ENCODE results near the gene CLCN7. TPM values are rescaled to one million over a fixed set of nuclear protein-coding genes. Genes with fewer than 3 reads are reported as not detected.

CLCN7 gene
- polyA plus RNA-seq, 3 donors = 37.4 to 249 (median 56.5) TPM

DNA sequence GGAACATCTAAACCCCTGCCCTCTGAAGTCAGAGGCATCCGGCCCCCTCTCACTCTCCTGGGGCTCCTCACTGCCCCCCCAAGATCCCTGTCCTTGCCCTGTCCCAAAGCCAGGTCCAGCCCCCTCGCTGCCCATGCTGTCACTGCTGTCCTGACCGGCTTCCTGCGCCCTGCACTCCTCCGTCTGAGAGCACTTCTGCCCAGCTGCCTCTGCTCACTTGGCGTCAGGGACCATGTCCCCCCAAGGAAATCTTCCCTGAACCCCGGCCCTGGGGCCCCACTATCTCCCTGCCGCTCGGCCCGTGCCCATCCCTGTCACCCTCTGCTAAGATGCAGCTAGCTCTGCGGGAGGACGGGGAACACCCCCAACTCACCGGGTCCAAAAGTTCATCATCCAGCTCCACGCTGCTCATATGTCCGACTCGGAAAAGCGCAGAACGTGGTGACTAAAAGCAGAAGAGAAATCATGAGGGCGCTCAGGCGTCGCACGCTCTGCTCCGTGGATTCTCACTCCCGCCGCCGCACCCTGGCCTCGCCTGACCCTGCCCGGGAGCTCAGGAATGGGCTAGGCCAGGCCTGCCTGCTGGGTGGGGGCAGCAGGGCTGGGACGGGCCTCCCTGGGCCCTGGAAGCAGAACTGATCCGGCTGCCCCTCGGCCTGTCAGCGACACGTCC, 9.8 kb downstream of the CLCN7 start:
- DNase-seq = no peak
- H3K4me1 Mint-ChIP-seq = peaks cover 23% of the 10 kb centered on the region
- H3K36me3 Mint-ChIP-seq = peaks cover 36 to 69% of the 10 kb centered on the region in 2 donors
- peaks cover 89% of the 10 kb centered on the region for H3K79me2 ChIP-seq (ENCODE audit: insufficient read depth, low read length)
- H4K20me1 ChIP-seq (ENCODE audit: insufficient read depth, low read length) = peaks cover 88% of the 10 kb centered on the region
- H3K9ac ChIP-seq (ENCODE audit: insufficient read depth, low read length, poor library complexity, severe bottlenecking) = no peak overlapping the region
- TF ChIP-seq, protein P1, sequence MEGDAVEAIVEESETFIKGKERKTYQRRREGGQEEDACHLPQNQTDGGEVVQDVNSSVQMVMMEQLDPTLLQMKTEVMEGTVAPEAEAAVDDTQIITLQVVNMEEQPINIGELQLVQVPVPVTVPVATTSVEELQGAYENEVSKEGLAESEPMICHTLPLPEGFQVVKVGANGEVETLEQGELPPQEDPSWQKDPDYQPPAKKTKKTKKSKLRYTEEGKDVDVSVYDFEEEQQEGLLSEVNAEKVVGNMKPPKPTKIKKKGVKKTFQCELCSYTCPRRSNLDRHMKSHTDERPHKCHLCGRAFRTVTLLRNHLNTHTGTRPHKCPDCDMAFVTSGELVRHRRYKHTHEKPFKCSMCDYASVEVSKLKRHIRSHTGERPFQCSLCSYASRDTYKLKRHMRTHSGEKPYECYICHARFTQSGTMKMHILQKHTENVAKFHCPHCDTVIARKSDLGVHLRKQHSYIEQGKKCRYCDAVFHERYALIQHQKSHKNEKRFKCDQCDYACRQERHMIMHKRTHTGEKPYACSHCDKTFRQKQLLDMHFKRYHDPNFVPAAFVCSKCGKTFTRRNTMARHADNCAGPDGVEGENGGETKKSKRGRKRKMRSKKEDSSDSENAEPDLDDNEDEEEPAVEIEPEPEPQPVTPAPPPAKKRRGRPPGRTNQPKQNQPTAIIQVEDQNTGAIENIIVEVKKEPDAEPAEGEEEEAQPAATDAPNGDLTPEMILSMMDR (IDR thresholded peaks at IDR 0.05) = no peak
- H3K36me3 ChIP-seq (replicated peaks in 1 of 2; ENCODE audit: control insufficient read depth in 1 of 2, insufficient read depth in 2 of 2, low read length in 2 of 2) = peaks cover 44 to 66% of the 10 kb centered on the region in 2 donors
- intact Hi-C loops (cut with micrococcal nuclease) = no loop called here
- H3K4me3 Mint-ChIP-seq = no peak overlapping the region
- 96% methylated on average over 31 of the region's 33 CpGs for WGBS (ENCODE audit: insufficient coverage)
- H3K27ac ChIP-seq (ENCODE audit: low read depth in 1 of 2, low read length in 2 of 2) = peak overlapping the region in 1 of 2 donors; percentile 20
- H3K4me2 ChIP-seq (replicated peaks; ENCODE audit: extremely low read depth, low read length, poor library complexity, severe bottlenecking) = no peak overlapping the region
- peaks cover 0 to 1% (median 0%) of the 10 kb centered on the region in 7 donors for H3K9me3 Mint-ChIP-seq
- H3K4me1 ChIP-seq (ENCODE audit: control insufficient read depth in 1 of 2, insufficient read depth in 2 of 2, low read length in 2 of 2) = peaks cover 10 to 27% of the 10 kb centered on the region in 2 donors
- peak overlapping the region in 4 of 7 donors; percentile 40 to 82 (median 60) for H3K27ac Mint-ChIP-seq
- H3K4me3 ChIP-seq (replicated peaks in 1 of 3; ENCODE audit: low read depth in 2 of 3, low read length in 3 of 3) = no peak overlapping the region
- H3K27me3 ChIP-seq (ENCODE audit: control insufficient read depth in 2 of 2, insufficient read depth in 2 of 2, low read length in 2 of 2) = no peaks in the 10 kb centered on the region
- H2AFZ ChIP-seq (ENCODE audit: insufficient read depth, low read depth, low read length, poor library complexity, severe bottlenecking) = no peak overlapping the region
- H3K9me3 ChIP-seq (replicated peaks in 1 of 2; ENCODE audit: control insufficient read depth in 1 of 2, insufficient read depth in 1 of 2, low read length in 2 of 2) = no peaks in the 10 kb centered on the region
- H3K27me3 Mint-ChIP-seq (ENCODE audit: low read depth in 3 of 3) = peaks cover 0 to 5% (median 0%) of the 10 kb centered on the region in 3 donors

DNA sequence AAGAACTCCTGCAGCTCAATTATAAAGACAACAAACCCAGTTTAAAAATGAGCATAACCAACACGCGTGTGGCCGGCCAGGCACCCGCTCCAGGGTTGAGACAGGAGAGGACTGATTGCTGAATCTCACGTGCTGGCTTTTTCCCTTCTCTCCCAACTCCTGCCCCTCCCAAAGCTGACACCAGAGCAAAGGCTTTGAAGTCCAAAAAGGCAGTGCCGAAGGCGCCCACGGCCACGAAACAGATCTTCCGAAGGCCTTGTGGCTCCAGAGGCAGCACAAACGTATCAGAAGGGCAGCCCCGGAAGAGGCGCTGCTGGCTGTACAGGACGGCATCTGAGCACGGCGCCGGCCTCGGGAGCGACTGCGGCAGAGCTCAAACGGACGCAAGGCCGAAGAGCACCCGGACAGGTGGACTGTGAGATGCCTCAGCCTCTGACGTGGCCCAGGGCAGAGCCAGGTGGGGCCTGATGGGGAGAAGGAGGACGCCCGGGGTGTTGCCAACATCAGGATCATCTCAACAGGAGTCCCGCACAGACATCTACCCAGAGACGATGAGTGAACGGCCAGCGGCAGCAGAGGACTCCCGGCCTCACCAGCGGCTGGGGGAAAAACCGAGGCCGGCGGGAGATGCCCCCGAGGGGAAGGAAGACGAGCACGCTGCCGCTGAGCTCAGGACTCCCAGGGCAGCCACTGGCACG, 10.5 kb downstream of the CLCN7 start:
- Histone ChIP-seq H3K9me3 (replicated peaks in 1 of 2; ENCODE audit: control insufficient read depth in 1 of 2, insufficient read depth in 1 of 2, low read length in 2 of 2) (no peaks in the 10 kb centered on the region), H3K27ac (ENCODE audit: low read depth in 1 of 2, low read length in 2 of 2) (no peak overlapping the region), H3K9ac (ENCODE audit: insufficient read depth, low read length, poor library complexity, severe bottlenecking) (no peak overlapping the region), H3K27me3 (ENCODE audit: control insufficient read depth in 2 of 2, insufficient read depth in 2 of 2, low read length in 2 of 2) (no peaks in the 10 kb centered on the region), H3K4me1 (ENCODE audit: control insufficient read depth in 1 of 2, insufficient read depth in 2 of 2, low read length in 2 of 2) (peaks cover 3 to 20% of the 10 kb centered on the region in 2 donors), H3K36me3 (replicated peaks in 1 of 2; ENCODE audit: control insufficient read depth in 1 of 2, insufficient read depth in 2 of 2, low read length in 2 of 2) (peaks cover 48 to 70% of the 10 kb centered on the region in 2 donors), H3K4me2 (replicated peaks; ENCODE audit: extremely low read depth, low read length, poor library complexity, severe bottlenecking) (no peak overlapping the region), H3K4me3 (replicated peaks in 1 of 3; ENCODE audit: low read depth in 2 of 3, low read length in 3 of 3) (no peak overlapping the region), H4K20me1 (ENCODE audit: insufficient read depth, low read length) (peaks cover 90% of the 10 kb centered on the region), H2AFZ (ENCODE audit: insufficient read depth, low read depth, low read length, poor library complexity, severe bottlenecking) (no peak overlapping the region), H3K79me2 (ENCODE audit: insufficient read depth, low read length) (peaks cover 85% of the 10 kb centered on the region)
- peaks cover 39 to 73% of the 10 kb centered on the region in 2 donors for H3K36me3 Mint-ChIP-seq
- peak overlapping the region in 3 of 7 donors; percentile 50 to 82 (median 57) for H3K27ac Mint-ChIP-seq
- intact Hi-C loops (cut with micrococcal nuclease) = no loop called here
- H3K27me3 Mint-ChIP-seq (ENCODE audit: low read depth in 3 of 3) = peaks cover 0 to 5% (median 0%) of the 10 kb centered on the region in 3 donors
- H3K4me1 Mint-ChIP-seq = peaks cover 16% of the 10 kb centered on the region
- H3K4me3 Mint-ChIP-seq = no peak overlapping the region
- H3K9me3 Mint-ChIP-seq = peaks cover 0 to 1% (median 0%) of the 10 kb centered on the region in 7 donors
- WGBS (ENCODE audit: insufficient coverage) = 98% methylated on average over 37 of the region's 41 CpGs
- DNase-seq = no peak
- TF ChIP-seq, protein P1 (IDR thresholded peaks at IDR 0.05) = no peak

All from CD14-positive monocyte (primary cell).